ENCODE data around the gene ZNF180.
"Not testable (repeated sequence)": the region's sequence is repeated elsewhere in the genome, so short reads cannot be mapped to it uniquely, and the experiment has no call there.

Gene ZNF180

DNA sequence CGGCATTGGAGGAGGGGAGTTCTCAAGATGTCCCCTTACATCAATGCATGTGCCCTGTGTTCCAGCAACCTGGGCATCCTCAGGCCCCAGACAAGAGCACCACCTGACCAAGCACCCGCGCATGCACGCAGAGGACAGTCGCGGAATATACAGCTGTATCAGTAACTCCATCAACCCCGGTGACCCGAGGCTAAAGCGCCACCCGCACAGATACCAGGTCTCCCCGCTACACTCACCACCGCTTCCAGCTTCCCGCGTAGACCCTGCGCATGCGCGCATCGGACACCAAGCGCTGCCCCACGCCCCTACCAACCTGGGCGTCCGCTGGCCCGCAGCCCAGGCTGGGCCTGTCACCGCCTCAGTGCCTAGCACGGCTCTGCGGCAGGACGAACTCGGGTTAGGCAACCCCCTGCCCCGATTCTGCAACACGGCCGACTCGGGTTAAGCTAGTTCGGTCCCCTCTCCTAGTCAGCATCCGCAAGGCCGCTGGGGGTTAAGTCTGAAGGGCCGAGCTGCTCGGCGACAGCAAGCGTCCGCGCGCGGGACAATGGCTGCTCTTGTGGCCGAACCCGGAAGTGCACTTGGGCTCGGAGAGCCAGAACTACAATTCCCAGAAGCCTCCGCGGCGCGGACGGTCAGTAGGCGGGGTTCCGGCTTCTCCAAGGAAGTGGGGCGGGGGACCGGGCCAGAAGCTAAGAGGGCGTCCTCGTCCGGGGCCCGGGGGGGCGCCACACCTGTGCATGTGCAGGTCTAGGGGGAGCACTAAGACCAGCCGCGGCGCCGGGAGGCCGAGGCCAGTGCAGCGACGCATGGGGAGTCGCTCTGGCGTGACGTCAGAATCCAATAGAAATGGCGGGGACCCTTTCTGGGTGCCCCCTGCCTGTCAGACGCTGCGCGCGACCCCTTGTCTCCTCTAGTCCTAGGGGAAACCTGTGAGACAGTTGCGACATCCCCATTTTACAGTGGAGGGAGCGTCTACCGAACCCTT is at the start of gene ZNF180:
Gene ZNF180 (minus strand): TSS at position 561 of the 988 bp plus-strand sequence. CDS start 3,188 bp downstream, outside the sequence.
- Mint-ChIP-seq H3K27me3 (ENCODE audit: low read depth) (no peaks in the 10 kb centered on the region), H3K9me3 (peaks cover 70% of the 10 kb centered on the region), H3K4me1 (ENCODE audit: low read depth) (peaks cover 29% of the 10 kb centered on the region)

DNA sequence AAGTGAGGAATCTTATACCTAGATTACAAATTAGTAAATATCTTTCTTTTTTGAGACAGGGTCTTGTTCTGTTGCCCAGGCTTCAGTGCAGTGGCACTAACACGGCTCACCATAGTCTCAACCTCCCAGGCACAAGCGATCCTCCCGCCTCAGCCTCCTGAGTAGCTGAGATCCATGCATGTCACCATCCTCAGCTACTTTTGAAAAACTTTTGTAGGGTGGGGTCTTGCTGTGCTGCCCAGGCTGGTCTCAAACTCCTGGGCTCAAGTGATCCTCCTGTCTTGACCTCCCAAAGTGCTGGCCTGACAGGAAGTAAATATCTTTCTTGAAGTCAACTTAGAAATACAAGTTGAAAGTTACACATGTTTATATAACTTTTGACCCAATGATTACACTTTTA is 49.2 kb upstream of the ZNF180 start:
- no peak for DNase-seq (ENCODE audit: low spot score)
- Mint-ChIP-seq H3K9me3 (peaks cover 34% of the 10 kb centered on the region), H3K27me3 (ENCODE audit: low read depth) (no peaks in the 10 kb centered on the region), H3K4me3 (no peak overlapping the region), H3K4me1 (ENCODE audit: low read depth) (no peaks in the 10 kb centered on the region), H3K36me3 (ENCODE audit: low read depth) (no peaks in the 10 kb centered on the region), H3K27ac (no peak overlapping the region)

More for the DNA sequence above, at the start of gene ZNF180:
- H3K4me3 Mint-ChIP-seq: peak within 1 kb of the TSS; percentile 98
- peak; percentile 92 for DNase-seq (ENCODE audit: low spot score)
- H3K27ac Mint-ChIP-seq: peak within 1 kb of the TSS; percentile 86
- H3K36me3 Mint-ChIP-seq (ENCODE audit: low read depth): peaks cover 56% of the 10 kb centered on the region

DNA sequence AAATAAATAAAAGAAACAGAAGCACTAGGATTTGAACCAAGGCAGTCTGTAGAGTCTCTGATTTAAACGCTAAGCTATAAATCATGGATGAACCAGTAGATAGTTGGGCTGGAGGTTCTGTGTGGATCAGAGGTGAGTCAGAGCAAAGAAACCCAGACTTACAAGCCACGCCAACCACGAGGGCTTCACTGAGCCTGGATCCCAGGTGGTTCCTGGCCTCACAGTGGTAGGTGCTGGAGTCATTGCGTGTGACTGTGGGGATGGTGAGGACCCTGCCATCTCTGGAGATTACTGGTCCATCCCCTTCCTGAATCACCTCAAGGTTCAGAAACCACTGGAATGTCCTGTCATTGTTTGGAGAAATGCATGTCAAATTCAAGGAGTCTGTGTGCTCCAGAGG is 48.4 kb upstream of the ZNF180 start:
- no peak overlapping the region for H3K27ac Mint-ChIP-seq
- peaks cover 38% of the 10 kb centered on the region for H3K9me3 Mint-ChIP-seq
- H3K4me3 Mint-ChIP-seq: no peak overlapping the region
- no peaks in the 10 kb centered on the region for H3K4me1 Mint-ChIP-seq (ENCODE audit: low read depth)
- no peak for DNase-seq (ENCODE audit: low spot score)
- no peaks in the 10 kb centered on the region for H3K36me3 Mint-ChIP-seq (ENCODE audit: low read depth)
- no peaks in the 10 kb centered on the region for H3K27me3 Mint-ChIP-seq (ENCODE audit: low read depth)

DNA sequence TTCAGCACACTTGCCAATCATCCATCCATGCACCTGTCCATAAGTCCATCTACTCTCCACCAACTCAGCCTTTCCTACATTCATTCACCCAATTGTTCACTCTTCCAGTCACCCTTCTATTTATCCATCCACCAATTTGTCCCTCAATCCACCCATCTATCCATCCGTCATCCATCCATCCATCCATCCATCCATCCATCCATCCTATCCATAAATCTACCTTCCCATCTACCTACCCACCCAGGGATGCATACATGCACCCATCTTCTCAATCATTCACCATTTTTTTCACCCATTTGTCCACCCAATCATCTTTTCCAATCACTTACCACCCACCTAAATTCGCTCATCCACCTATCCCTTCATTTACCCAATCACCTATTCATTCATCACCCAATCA is 43.7 kb upstream of the ZNF180 start:
- no peaks in the 10 kb centered on the region for H3K27me3 Mint-ChIP-seq (ENCODE audit: low read depth)
- H3K4me1 Mint-ChIP-seq (ENCODE audit: low read depth): no peaks in the 10 kb centered on the region
- DNase-seq (ENCODE audit: low spot score): no peak
- no peak overlapping the region for H3K27ac Mint-ChIP-seq
- H3K4me3 Mint-ChIP-seq: no peak overlapping the region
- H3K36me3 Mint-ChIP-seq (ENCODE audit: low read depth): no peaks in the 10 kb centered on the region
- H3K9me3 Mint-ChIP-seq: peaks cover 42% of the 10 kb centered on the region

DNA sequence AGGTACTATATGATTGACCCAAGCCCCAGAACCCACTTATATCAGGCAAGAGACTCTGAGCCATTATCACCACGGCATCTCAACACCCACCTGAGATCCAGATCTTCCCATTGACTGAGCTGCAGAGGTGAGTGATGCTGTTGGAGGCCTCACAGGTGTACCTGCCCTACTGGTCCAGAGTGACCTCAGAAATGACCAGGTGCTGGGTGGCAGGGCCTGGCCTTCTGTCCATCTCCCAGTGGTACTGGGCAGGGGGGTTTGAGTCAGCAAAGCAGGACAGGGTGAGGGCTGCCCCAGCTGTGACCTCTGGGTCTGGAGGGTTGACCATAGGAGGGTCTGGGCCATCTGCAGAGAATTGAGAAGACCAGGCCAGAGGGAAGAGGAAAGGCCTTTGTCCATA is 42.3 kb upstream of the ZNF180 start:
- no peaks in the 10 kb centered on the region for H3K27me3 Mint-ChIP-seq (ENCODE audit: low read depth)
- H3K4me1 Mint-ChIP-seq (ENCODE audit: low read depth): no peaks in the 10 kb centered on the region
- no peak overlapping the region for H3K4me3 Mint-ChIP-seq
- H3K27ac Mint-ChIP-seq: no peak overlapping the region
- H3K36me3 Mint-ChIP-seq (ENCODE audit: low read depth): no peaks in the 10 kb centered on the region
- peaks cover 43% of the 10 kb centered on the region for H3K9me3 Mint-ChIP-seq
- no peak for DNase-seq (ENCODE audit: low spot score)

DNA sequence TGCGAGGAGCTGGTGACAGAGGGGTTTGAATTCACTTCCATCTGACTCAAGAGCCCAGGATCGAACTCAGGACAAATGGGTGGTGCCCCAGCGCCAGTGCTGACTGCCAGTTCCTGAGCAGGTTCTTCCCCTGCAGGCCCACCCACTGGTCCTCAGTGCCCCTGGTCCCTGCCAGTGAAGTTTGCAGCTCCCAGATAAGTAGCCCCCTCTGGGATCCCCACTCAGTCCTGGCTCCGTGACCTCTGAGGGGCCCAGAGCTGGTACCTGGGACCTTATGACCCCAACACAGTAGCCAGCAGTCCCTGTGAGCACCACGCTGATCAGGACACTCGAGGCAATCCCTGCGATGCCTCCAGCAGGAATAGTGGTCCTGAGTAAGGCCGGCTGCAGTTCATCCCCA is 40.4 kb upstream of the ZNF180 start:
- Mint-ChIP-seq H3K9me3 (peaks cover 51% of the 10 kb centered on the region), H3K27me3 (ENCODE audit: low read depth) (no peaks in the 10 kb centered on the region), H3K27ac (no peak overlapping the region), H3K4me3 (no peak overlapping the region), H3K4me1 (ENCODE audit: low read depth) (no peaks in the 10 kb centered on the region), H3K36me3 (ENCODE audit: low read depth) (no peaks in the 10 kb centered on the region)
- no peak for DNase-seq (ENCODE audit: low spot score)

DNA sequence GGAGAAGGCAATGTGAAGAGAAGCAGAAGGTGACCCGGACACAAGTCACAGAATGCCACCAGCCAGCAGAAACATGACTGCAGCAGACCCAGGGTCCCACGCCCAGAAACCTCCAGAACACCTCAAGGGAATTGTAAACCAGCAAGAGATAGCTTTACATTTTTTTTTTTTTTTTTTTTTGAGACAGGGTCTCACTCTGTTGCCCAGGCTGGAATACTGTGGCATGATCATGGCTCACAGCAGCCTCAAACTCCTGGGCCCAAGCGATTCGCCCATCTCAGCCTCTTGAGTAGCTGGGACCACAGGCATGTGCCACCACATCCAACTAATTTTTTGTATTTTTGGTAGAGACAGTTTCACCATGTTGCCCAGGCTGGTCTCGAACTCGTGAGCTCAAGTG is 39.7 kb upstream of the ZNF180 start:
- no peaks in the 10 kb centered on the region for H3K27me3 Mint-ChIP-seq (ENCODE audit: low read depth)
- no peak for DNase-seq (ENCODE audit: low spot score)
- no peaks in the 10 kb centered on the region for H3K36me3 Mint-ChIP-seq (ENCODE audit: low read depth)
- H3K4me1 Mint-ChIP-seq (ENCODE audit: low read depth): no peaks in the 10 kb centered on the region
- no peak overlapping the region for H3K27ac Mint-ChIP-seq
- H3K4me3 Mint-ChIP-seq: no peak overlapping the region
- peaks cover 56% of the 10 kb centered on the region for H3K9me3 Mint-ChIP-seq

DNA sequence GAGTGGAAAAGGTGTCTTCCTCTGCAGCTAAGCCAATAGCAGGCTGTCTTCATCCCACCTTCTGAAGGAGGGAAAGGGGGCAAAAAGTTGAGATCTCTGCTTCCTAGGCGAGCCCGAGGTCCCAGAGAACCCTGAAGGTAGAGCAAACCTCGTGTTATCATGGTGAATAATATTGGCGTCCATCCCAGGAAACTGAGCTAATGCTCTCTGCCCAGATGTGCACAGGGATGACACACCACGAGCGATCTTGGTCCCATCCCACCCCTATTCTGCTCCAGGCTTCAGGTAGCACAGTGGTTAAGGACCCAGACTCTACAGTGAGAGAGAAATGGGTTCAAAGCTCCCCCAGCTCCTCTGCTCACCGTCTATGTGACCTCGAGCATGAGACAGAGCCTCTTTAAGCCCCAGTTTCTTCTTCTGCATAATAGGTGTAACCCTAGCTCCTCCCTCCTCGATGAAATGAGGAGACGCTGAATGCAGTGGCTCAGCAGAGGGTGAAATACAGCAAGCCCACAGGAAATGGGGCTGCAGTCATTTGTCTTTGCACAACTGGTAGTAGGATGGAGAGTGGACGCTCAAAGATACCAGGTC is 39.0 kb upstream of the ZNF180 start:
- peaks cover 54% of the 10 kb centered on the region for H3K9me3 Mint-ChIP-seq
- H3K4me3 Mint-ChIP-seq: no peak overlapping the region
- DNase-seq (ENCODE audit: low spot score): no peak
- no peak overlapping the region for H3K27ac Mint-ChIP-seq
- H3K4me1 Mint-ChIP-seq (ENCODE audit: low read depth): no peaks in the 10 kb centered on the region
- H3K36me3 Mint-ChIP-seq (ENCODE audit: low read depth): no peaks in the 10 kb centered on the region
- H3K27me3 Mint-ChIP-seq (ENCODE audit: low read depth): no peaks in the 10 kb centered on the region

DNA sequence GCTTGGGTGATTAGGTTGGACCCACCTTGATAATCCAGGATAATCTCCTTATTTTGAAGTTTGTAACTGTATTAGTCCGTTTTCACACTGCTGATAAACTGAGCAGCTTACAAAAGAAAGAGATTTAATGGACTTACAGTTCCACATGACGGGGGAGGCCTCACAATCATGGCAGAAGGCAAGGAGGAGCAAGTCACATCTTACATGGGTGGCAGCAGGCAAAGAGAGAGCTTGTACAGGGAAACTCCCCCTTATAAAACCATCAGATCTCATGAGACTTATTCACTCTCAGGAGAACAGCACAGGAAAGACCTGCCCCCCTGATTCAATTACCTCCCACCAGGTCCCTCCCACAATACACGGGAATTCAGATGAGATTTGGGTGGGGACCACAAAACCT is 35.0 kb upstream of the ZNF180 start:
- H3K4me1 Mint-ChIP-seq (ENCODE audit: low read depth); H3K36me3 Mint-ChIP-seq (ENCODE audit: low read depth); H3K27ac Mint-ChIP-seq; H3K27me3 Mint-ChIP-seq (ENCODE audit: low read depth); DNase-seq (ENCODE audit: low spot score); H3K4me3 Mint-ChIP-seq: not testable (repeated sequence)
- peaks cover 47% of the 10 kb centered on the region for H3K9me3 Mint-ChIP-seq

DNA sequence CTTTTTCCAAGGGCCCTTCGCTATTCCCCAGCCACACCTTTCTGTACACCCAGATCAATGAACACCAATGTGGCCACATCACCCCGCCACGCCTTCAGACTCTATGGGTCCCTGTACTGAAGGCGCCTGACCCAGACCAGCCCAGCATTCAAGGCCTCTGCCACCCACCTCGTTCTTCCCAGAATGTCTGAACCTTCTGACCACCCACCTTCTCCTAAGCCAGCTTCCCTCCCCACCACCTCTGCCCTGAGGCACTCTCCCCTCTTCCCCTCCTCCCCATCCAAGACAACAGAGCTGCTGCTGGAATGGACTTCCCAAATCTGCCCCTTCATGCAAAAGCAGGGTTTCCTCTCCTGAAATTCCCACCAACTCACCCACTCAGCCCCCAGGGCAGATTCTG is 32.5 kb upstream of the ZNF180 start:
- DNase-seq (ENCODE audit: low spot score): no peak
- no peak overlapping the region for H3K27ac Mint-ChIP-seq
- no peaks in the 10 kb centered on the region for H3K27me3 Mint-ChIP-seq (ENCODE audit: low read depth)
- peaks cover 42% of the 10 kb centered on the region for H3K9me3 Mint-ChIP-seq
- no peaks in the 10 kb centered on the region for H3K36me3 Mint-ChIP-seq (ENCODE audit: low read depth)
- H3K4me3 Mint-ChIP-seq: no peak overlapping the region
- no peaks in the 10 kb centered on the region for H3K4me1 Mint-ChIP-seq (ENCODE audit: low read depth)

DNA sequence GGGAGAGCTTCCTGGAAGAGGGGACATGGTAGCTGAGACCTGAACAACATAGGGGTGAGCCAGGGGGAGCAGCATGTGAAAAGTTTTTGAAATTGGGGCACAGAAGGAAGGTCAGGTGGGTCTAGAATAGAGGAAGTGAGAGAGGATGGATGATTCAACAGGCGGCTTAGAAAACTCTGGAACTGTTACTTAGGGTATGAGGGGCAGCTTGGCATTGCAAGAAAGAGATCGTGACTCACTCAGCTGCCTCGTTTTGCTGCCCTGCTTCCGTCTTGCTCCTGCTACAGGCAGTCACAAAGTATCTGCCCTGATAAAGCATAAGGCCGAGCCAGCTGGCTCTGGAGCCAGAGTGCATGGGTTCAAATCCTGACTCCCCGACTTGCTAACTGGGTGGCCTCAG is 30.5 kb upstream of the ZNF180 start:
- Mint-ChIP-seq H3K27me3 (ENCODE audit: low read depth) (no peaks in the 10 kb centered on the region), H3K36me3 (ENCODE audit: low read depth) (no peaks in the 10 kb centered on the region), H3K4me3 (no peak overlapping the region), H3K4me1 (ENCODE audit: low read depth) (no peaks in the 10 kb centered on the region), H3K9me3 (peaks cover 37% of the 10 kb centered on the region), H3K27ac (no peak overlapping the region)
- DNase-seq (ENCODE audit: low spot score): no peak

DNA sequence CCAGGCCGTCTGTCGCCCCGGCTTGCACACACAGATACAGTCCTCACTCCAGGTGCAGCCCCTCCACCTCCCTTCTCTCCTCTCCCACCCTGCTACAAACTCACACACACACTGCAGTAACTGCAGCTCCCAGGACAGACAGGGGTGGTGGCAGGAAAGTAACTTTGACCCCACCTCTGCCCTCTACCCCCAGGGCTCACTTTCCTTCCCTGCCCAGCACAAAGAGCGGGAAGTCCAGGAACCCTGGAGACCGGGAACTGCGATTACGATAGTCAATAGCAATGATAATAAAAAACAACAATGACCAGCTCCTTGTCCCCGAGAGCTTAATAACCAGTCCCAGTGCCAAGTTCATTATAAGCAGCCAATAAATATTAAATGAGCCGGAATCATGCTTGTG is 29.2 kb upstream of the ZNF180 start, which contains the start of gene CEACAM20:
Gene CEACAM20 (minus strand): TSS at position 140 of the 400 bp plus-strand sequence. CDS start 166 bp downstream, outside the sequence.
- no peak for DNase-seq (ENCODE audit: low spot score)
- Mint-ChIP-seq H3K36me3 (ENCODE audit: low read depth) (no peaks in the 10 kb centered on the region), H3K4me3 (no peak within 1 kb of the TSS), H3K9me3 (peaks cover 33% of the 10 kb centered on the region), H3K27ac (no peak within 1 kb of the TSS), H3K4me1 (ENCODE audit: low read depth) (no peaks in the 10 kb centered on the region), H3K27me3 (ENCODE audit: low read depth) (no peaks in the 10 kb centered on the region)

DNA sequence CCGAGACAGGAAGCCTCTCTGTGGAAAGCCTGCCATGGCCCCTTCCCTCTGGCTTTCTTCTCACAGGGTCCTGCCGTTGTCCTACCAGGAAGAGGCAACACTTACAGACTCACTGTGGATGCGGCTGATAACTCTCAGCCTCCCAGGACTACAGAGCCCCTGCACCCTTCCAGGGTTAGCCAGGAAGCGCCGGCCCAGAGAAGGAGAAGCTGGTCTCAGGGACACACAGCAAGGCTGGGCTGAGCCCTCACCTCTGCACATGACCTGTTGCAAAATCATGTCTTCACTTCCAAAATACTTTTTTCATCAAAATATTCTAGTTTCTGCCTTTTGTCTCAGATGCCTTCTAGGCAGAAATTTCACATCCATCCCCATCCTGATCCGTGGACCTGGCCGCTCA is 27.2 kb upstream of the ZNF180 start:
- Mint-ChIP-seq H3K27ac (no peak overlapping the region), H3K27me3 (ENCODE audit: low read depth) (no peaks in the 10 kb centered on the region), H3K36me3 (ENCODE audit: low read depth) (no peaks in the 10 kb centered on the region), H3K4me3 (no peak overlapping the region), H3K4me1 (ENCODE audit: low read depth) (no peaks in the 10 kb centered on the region), H3K9me3 (peaks cover 38% of the 10 kb centered on the region)
- DNase-seq (ENCODE audit: low spot score): no peak

DNA sequence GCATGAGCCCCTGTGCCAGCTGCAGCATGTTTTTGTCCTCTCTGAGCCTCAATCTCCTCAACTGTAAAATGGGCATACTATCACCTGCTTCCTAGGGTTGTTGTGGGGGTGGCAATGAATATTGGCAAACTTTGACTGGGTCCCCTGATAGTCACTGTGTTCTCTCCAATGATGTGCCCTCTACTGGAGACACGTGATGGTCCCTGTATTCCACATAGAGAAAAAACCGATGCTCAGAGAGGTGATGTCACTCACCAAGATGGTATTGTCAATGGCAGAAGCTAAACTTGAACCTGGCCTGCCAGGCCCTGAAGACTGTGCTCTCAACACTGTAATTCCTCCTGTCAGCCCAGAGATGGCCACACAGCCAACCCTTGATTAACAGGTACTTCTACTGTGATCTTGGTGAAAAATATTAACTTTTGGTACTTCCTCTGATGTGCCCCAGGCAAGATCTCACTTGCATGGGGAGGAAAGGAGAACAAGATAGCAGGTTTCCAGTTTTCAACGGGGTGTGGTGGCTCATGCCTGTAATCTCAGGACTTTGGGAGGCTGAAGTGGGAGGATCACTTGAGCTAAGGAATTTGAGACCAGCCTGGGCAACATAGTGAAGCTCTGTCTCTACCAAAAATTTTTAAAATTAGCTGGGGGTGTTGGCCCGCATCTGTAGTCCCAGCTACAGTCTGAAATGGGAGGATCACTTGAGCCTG is 25.6 kb upstream of the ZNF180 start:
- Mint-ChIP-seq H3K9me3 (peaks cover 37% of the 10 kb centered on the region), H3K27me3 (ENCODE audit: low read depth) (no peaks in the 10 kb centered on the region), H3K27ac (no peak overlapping the region), H3K4me1 (ENCODE audit: low read depth) (no peaks in the 10 kb centered on the region), H3K4me3 (no peak overlapping the region), H3K36me3 (ENCODE audit: low read depth) (no peaks in the 10 kb centered on the region)
- no peak for DNase-seq (ENCODE audit: low spot score)

Data from T-helper 2 cell treated with Interferon-gamma antibody and Interleukin-4, amounts not matched to agents 5 μg/mL and 100 μg/mL, for 36 hours (primary cell).